ENCODE data around the gene CEP97.

DNA sequence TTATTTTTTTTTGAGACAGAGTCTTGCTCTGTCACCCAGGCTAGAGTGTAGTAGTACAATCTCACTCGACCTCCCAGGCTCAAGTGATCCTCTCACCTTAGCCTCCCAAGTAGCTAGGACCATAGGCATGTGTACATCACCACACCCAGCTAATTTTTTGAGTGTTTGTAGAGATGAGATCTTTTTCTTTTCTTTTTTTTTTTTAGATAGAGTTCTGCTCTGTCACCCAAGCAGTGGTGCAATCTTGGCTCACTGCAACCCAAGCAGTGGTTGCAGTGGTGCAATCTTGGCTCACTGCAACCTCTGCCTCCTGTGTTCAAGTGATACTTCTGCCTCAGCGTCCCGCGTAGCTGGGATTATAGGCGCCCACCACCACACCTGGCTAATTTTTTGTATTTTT is 5.2 kb downstream of the CEP97 start:
- TF ChIP-seq POLR2AphosphoS5 (IDR thresholded peaks at IDR 0.05; ENCODE audit: borderline replicate concordance, low read depth, low read length) (no peak), EZH2 (IDR thresholded peaks at IDR 0.05) (no peak)

Data from SK-N-MC (cell line).